BLaER1 (cell line): ENCODE results near the gene DOP1A.
A peak's percentile ranks its signal among the peaks of the same experiment; 100 is the strongest.

Source experiments
- H3K27ac ChIP-seq: shearing (Covaris generic); formaldehyde crosslinking; 2 replicates; pipeline ENCODE4 v1.8.1; 2022
- H3K27me3 ChIP-seq: shearing (Covaris generic); formaldehyde crosslinking; 2 replicates; pipeline ENCODE4 v1.8.1; 2022
- H3K36me3 ChIP-seq: shearing (Covaris generic); formaldehyde crosslinking; 2 replicates; pipeline ENCODE4 v1.8.1; 2022
- H3K4me1 ChIP-seq: shearing (Covaris generic); formaldehyde crosslinking; 2 replicates; pipeline ENCODE4 v1.8.1; 2022
- H3K4me2 ChIP-seq: shearing (Covaris generic); formaldehyde crosslinking; 2 replicates; pipeline ENCODE4 v1.8.1; 2022
- H3K4me3 ChIP-seq: shearing (Covaris generic); formaldehyde crosslinking; 2 replicates; pipeline ENCODE4 v1.8.1; 2022
- H3K9ac ChIP-seq: shearing (Covaris generic); formaldehyde crosslinking; 2 replicates; pipeline ENCODE4 v1.8.1; 2022
- H3K9me3 ChIP-seq: shearing (Covaris generic); formaldehyde crosslinking; 2 replicates; pipeline ENCODE4 v1.8.1; 2022
- H4K20me1 ChIP-seq: shearing (Covaris generic); formaldehyde crosslinking; 2 replicates; pipeline ENCODE4 v1.8.1; 2022
- Cebpa-rat ChIP-seq: shearing (Covaris generic); IDR thresholded peaks from 2 replicates; pipeline ENCODE4 v1.8.1; 2022

The DOP1A gene

GRCh38 chr6:83055366-83055964 is 12.0 kb upstream of the DOP1A start:
- no peak overlapping the region for H3K4me2 ChIP-seq
- H3K4me1 ChIP-seq = no peaks in the 10 kb centered on the region
- H3K36me3 ChIP-seq = peaks cover 4% of the 10 kb centered on the region; the same call in 1 of the 2 replicates
- no peak overlapping the region for H3K27ac ChIP-seq
- H3K9ac ChIP-seq = no peak overlapping the region
- TF ChIP-seq Cebpa-rat = no peak
- no peaks in the 10 kb centered on the region for H3K27me3 ChIP-seq
- H3K4me3 ChIP-seq = no peak overlapping the region
- H3K9me3 ChIP-seq = no peaks in the 10 kb centered on the region
- H4K20me1 ChIP-seq = no peaks in the 10 kb centered on the region

- no peak for TF ChIP-seq Cebpa-rat
- Histone ChIP-seq H4K20me1 (no peaks in the 10 kb centered on the region), H3K27me3 (no peaks in the 10 kb centered on the region), H3K9me3 (no peaks in the 10 kb centered on the region), H3K36me3 (peaks cover 4% of the 10 kb centered on the region; the same call in 1 of the 2 replicates), H3K4me3 (no peak overlapping the region), H3K4me2 (no peak overlapping the region), H3K27ac (no peak overlapping the region), H3K9ac (no peak overlapping the region), H3K4me1 (no peaks in the 10 kb centered on the region)
Observed at GRCh38 chr6:83057705-83058321, 9.7 kb upstream of the DOP1A start.

GRCh38 chr6:83061190-83061589 is 6.3 kb upstream of the DOP1A start:
- H3K27ac ChIP-seq = no peak overlapping the region
- no peaks in the 10 kb centered on the region for H3K9me3 ChIP-seq
- no peaks in the 10 kb centered on the region for H3K27me3 ChIP-seq
- no peak overlapping the region for H3K4me2 ChIP-seq
- H3K4me3 ChIP-seq = no peak overlapping the region
- no peak for TF ChIP-seq Cebpa-rat
- H4K20me1 ChIP-seq = no peaks in the 10 kb centered on the region
- H3K36me3 ChIP-seq = peaks cover 4% of the 10 kb centered on the region; the same call in 1 of the 2 replicates
- H3K4me1 ChIP-seq = 0 out of 2 replicates have a peak, but pooled peaks cover 10% of the 10 kb centered on the region
- H3K9ac ChIP-seq = no peak overlapping the region

GRCh38 chr6:83062225-83062624 is 5.2 kb upstream of the DOP1A start:
- no peaks in the 10 kb centered on the region for H4K20me1 ChIP-seq
- no peaks in the 10 kb centered on the region for H3K36me3 ChIP-seq
- TF ChIP-seq Cebpa-rat = no peak
- no peak overlapping the region for H3K4me3 ChIP-seq
- H3K9ac ChIP-seq = no peak overlapping the region
- H3K27me3 ChIP-seq = no peaks in the 10 kb centered on the region
- H3K4me2 ChIP-seq = no peak overlapping the region
- no peaks in the 10 kb centered on the region for H3K9me3 ChIP-seq
- H3K4me1 ChIP-seq = 0 out of 2 replicates have a peak, but pooled peaks cover 10% of the 10 kb centered on the region
- H3K27ac ChIP-seq = no peak overlapping the region

GRCh38 chr6:83065511-83066192 is 1.8 kb upstream of the DOP1A start, which contains the start of gene UBE3D:
UBE3D (minus strand) TSS chr6:83065841; CDS start chr6:83065718, 123 bp downstream.
- Histone ChIP-seq H3K27me3 (no peaks in the 10 kb centered on the region), H3K27ac (0 out of 2 replicates have a peak within 1 kb of the TSS, but pooled peaks have one; percentile 41), H3K9ac (peak within 1 kb of the TSS; percentile 74), H3K36me3 (no peaks in the 10 kb centered on the region), H3K4me3 (peak within 1 kb of the TSS; percentile 72), H3K4me1 (peaks cover 24% of the 10 kb centered on the region; the same call in 1 of the 2 replicates), H3K4me2 (peak within 1 kb of the TSS; percentile 71), H4K20me1 (no peaks in the 10 kb centered on the region), H3K9me3 (no peaks in the 10 kb centered on the region)
- TF ChIP-seq Cebpa-rat = no peak

GRCh38 chr6:83068616-83069015 is 1.1 kb downstream of the DOP1A start:
- Histone ChIP-seq H3K27me3 (no peaks in the 10 kb centered on the region), H3K4me1 (peaks cover 28% of the 10 kb centered on the region; the same call in 1 of the 2 replicates), H3K4me2 (peak overlapping the region; percentile 71), H3K27ac (no peak overlapping the region), H3K9me3 (no peaks in the 10 kb centered on the region), H3K4me3 (peak overlapping the region; percentile 79), H3K9ac (peak overlapping the region; percentile 76), H4K20me1 (no peaks in the 10 kb centered on the region), H3K36me3 (no peaks in the 10 kb centered on the region)
- TF ChIP-seq Cebpa-rat = no peak

- Histone ChIP-seq H3K4me3 (no peak overlapping the region), H4K20me1 (no peaks in the 10 kb centered on the region), H3K4me1 (peaks cover 21% of the 10 kb centered on the region; the same call in 1 of the 2 replicates), H3K27ac (no peak overlapping the region), H3K36me3 (no peaks in the 10 kb centered on the region), H3K9ac (no peak overlapping the region), H3K4me2 (no peak overlapping the region), H3K9me3 (no peaks in the 10 kb centered on the region), H3K27me3 (no peaks in the 10 kb centered on the region)
- no peak for TF ChIP-seq Cebpa-rat
Observed at GRCh38 chr6:83069633-83070032, 2.2 kb downstream of the DOP1A start.

- TF ChIP-seq Cebpa-rat = no peak
- Histone ChIP-seq H3K4me1 (peaks cover 18% of the 10 kb centered on the region; the same call in 1 of the 2 replicates), H3K4me3 (no peak overlapping the region), H3K9ac (no peak overlapping the region), H4K20me1 (no peaks in the 10 kb centered on the region), H3K9me3 (no peaks in the 10 kb centered on the region), H3K27ac (no peak overlapping the region), H3K27me3 (no peaks in the 10 kb centered on the region), H3K4me2 (peak overlapping the region; percentile 14; the same call in 1 of the 2 replicates), H3K36me3 (no peaks in the 10 kb centered on the region)
Observed at GRCh38 chr6:83071023-83071422, 3.6 kb downstream of the DOP1A start.

- Histone ChIP-seq H3K9me3 (no peaks in the 10 kb centered on the region), H4K20me1 (no peaks in the 10 kb centered on the region), H3K4me2 (no peak overlapping the region), H3K27me3 (no peaks in the 10 kb centered on the region), H3K36me3 (no peaks in the 10 kb centered on the region), H3K4me1 (peaks cover 18% of the 10 kb centered on the region; the same call in 1 of the 2 replicates), H3K27ac (no peak overlapping the region), H3K9ac (no peak overlapping the region), H3K4me3 (no peak overlapping the region)
- no peak for TF ChIP-seq Cebpa-rat
Observed at GRCh38 chr6:83071707-83072106, 4.2 kb downstream of the DOP1A start.

GRCh38 chr6:83072726-83073125 is 5.3 kb downstream of the DOP1A start:
- no peak overlapping the region for H3K27ac ChIP-seq
- H3K4me2 ChIP-seq = no peak overlapping the region
- H3K9me3 ChIP-seq = no peaks in the 10 kb centered on the region
- no peak overlapping the region for H3K4me3 ChIP-seq
- no peak for TF ChIP-seq Cebpa-rat
- peaks cover 18% of the 10 kb centered on the region; the same call in 1 of the 2 replicates for H3K4me1 ChIP-seq
- H3K27me3 ChIP-seq = no peaks in the 10 kb centered on the region
- no peaks in the 10 kb centered on the region for H3K36me3 ChIP-seq
- no peaks in the 10 kb centered on the region for H4K20me1 ChIP-seq
- no peak overlapping the region for H3K9ac ChIP-seq
